ENCODE results near the gene MYL10. TPM values are rescaled to one million over a fixed set of nuclear protein-coding genes. Genes with fewer than 3 reads are reported as not detected.

Gene MYL10
- total RNA-seq, 2 donors from 2014 or later = not detected

- ATAC-seq (ENCODE audit: insufficient number of reproducible peaks, low FRiP score, low read depth) (no peak), DNase-seq (ENCODE audit: low spot score) (no peak)
- no peak overlapping the region for H3K4me3 ChIP-seq
- TF ChIP-seq, protein P1, sequence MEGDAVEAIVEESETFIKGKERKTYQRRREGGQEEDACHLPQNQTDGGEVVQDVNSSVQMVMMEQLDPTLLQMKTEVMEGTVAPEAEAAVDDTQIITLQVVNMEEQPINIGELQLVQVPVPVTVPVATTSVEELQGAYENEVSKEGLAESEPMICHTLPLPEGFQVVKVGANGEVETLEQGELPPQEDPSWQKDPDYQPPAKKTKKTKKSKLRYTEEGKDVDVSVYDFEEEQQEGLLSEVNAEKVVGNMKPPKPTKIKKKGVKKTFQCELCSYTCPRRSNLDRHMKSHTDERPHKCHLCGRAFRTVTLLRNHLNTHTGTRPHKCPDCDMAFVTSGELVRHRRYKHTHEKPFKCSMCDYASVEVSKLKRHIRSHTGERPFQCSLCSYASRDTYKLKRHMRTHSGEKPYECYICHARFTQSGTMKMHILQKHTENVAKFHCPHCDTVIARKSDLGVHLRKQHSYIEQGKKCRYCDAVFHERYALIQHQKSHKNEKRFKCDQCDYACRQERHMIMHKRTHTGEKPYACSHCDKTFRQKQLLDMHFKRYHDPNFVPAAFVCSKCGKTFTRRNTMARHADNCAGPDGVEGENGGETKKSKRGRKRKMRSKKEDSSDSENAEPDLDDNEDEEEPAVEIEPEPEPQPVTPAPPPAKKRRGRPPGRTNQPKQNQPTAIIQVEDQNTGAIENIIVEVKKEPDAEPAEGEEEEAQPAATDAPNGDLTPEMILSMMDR (IDR thresholded peaks at IDR 0.05) = no peak
- no peaks in the 10 kb centered on the region for H3K36me3 ChIP-seq
- H3K27me3 ChIP-seq (replicated peaks; ENCODE audit: insufficient read depth) = no peaks in the 10 kb centered on the region
- no peaks in the 10 kb centered on the region for H3K9me3 ChIP-seq
- H3K4me1 ChIP-seq (ENCODE audit: control insufficient read depth in 1 of 2, low read depth in 2 of 2) = peaks cover 0 to 5% of the 10 kb centered on the region in 2 donors
- no peak overlapping the region for H3K27ac ChIP-seq
These were observed 6.4 kb downstream of the MYL10 start for GRCh38 chr7:101622609-101623173.

- H3K4me1 ChIP-seq (ENCODE audit: control insufficient read depth in 1 of 2, low read depth in 2 of 2) = peaks cover 0 to 5% of the 10 kb centered on the region in 2 donors
- TF ChIP-seq, protein P1 (IDR thresholded peaks at IDR 0.05) = no peak
- ATAC-seq (ENCODE audit: insufficient number of reproducible peaks, low FRiP score, low read depth) (no peak), DNase-seq (ENCODE audit: low spot score) (no peak)
- no peak overlapping the region for H3K27ac ChIP-seq
- no peak overlapping the region for H3K4me3 ChIP-seq
- H3K9me3 ChIP-seq = no peaks in the 10 kb centered on the region
- no peaks in the 10 kb centered on the region for H3K36me3 ChIP-seq
- H3K27me3 ChIP-seq (replicated peaks; ENCODE audit: insufficient read depth) = no peaks in the 10 kb centered on the region
These were observed 8.1 kb downstream of the MYL10 start for GRCh38 chr7:101620991-101621390.

GRCh38 chr7:101620395-101620794 is 8.7 kb downstream of the MYL10 start:
- Histone ChIP-seq H3K36me3 (no peaks in the 10 kb centered on the region), H3K4me3 (no peak overlapping the region), H3K4me1 (ENCODE audit: control insufficient read depth in 1 of 2, low read depth in 2 of 2) (peaks cover 2 to 11% of the 10 kb centered on the region in 2 donors), H3K27me3 (replicated peaks; ENCODE audit: insufficient read depth) (no peaks in the 10 kb centered on the region), H3K9me3 (no peaks in the 10 kb centered on the region), H3K27ac (no peak overlapping the region)
- ATAC-seq (ENCODE audit: insufficient number of reproducible peaks, low FRiP score, low read depth) (no peak), DNase-seq (ENCODE audit: low spot score) (no peak)
- TF ChIP-seq, protein P1 (IDR thresholded peaks at IDR 0.05) = no peak

DNA sequence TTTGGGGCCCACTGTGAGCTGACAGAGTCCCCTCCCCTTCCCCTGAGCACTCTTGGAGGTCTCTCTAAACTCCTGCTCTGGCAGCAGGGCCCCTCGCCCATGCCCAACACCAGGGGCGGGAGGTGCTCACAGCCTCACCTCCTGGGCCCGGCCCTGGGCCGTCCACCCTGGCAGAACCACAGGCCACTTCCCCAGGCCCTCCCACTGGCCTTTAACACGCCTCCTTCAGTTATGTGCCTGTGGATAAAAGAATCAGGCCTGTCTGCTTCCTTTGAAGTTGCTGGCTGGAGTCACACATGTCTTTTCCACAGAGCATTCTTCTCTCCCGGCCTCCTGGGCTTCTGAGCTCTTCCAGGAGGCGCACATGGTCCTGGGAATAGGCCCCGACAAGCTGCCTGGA is 10.2 kb downstream of the MYL10 start:
- no peaks in the 10 kb centered on the region for H3K9me3 ChIP-seq
- no peaks in the 10 kb centered on the region for H3K27me3 ChIP-seq (replicated peaks; ENCODE audit: insufficient read depth)
- TF ChIP-seq, protein P1 (IDR thresholded peaks at IDR 0.05) = no peak
- peaks cover 13 to 20% of the 10 kb centered on the region in 2 donors for H3K4me1 ChIP-seq (ENCODE audit: control insufficient read depth in 1 of 2, low read depth in 2 of 2)
- no peaks in the 10 kb centered on the region for H3K36me3 ChIP-seq
- DNase-seq (ENCODE audit: low spot score) (no peak), ATAC-seq (ENCODE audit: insufficient number of reproducible peaks, low FRiP score, low read depth) (no peak)
- H3K4me3 ChIP-seq = no peak overlapping the region
- H3K27ac ChIP-seq = no peak overlapping the region

GRCh38 chr7:101618207-101618839 is 10.8 kb downstream of the MYL10 start:
- Histone ChIP-seq H3K36me3 (no peaks in the 10 kb centered on the region), H3K4me3 (no peak overlapping the region), H3K27ac (no peak overlapping the region), H3K9me3 (no peaks in the 10 kb centered on the region), H3K27me3 (replicated peaks; ENCODE audit: insufficient read depth) (no peaks in the 10 kb centered on the region), H3K4me1 (ENCODE audit: control insufficient read depth in 1 of 2, low read depth in 2 of 2) (peaks cover 18 to 26% of the 10 kb centered on the region in 2 donors)
- TF ChIP-seq, protein P1 (IDR thresholded peaks at IDR 0.05) = no peak
- no peak for ATAC-seq (ENCODE audit: insufficient number of reproducible peaks, low FRiP score, low read depth)
- DNase-seq (ENCODE audit: low spot score) = no peak
